Glomerular endothelial cell (primary cell): Measurements from ENCODE around the gene TACR2. TPM values are rescaled to one million over a fixed set of nuclear protein-coding genes. Genes with fewer than 3 reads are reported as not detected.
"Not testable (repeated sequence)": the region's sequence is repeated elsewhere in the genome, so short reads cannot be mapped to it uniquely, and the experiment has no call there.

ENCODE experiments used
- DNase-seq: peaks from one replicate; pipeline ENCODE4 v3.0.0-alpha.2; 2011; ENCODE audit warnings: low read depth, low spot score; ENCODE audit errors: extremely low read depth
- total RNA-seq: library from RNA; depleted of rRNA; stranded (reverse); fragments of >200 nt; gene quantifications from 2 replicates; pipeline ENCODE4 v1.2.3, GENCODE V29; 2015

TACR2 gene
- total RNA-seq, 1 donor from 2014 or later: 0.58 TPM

DNA sequence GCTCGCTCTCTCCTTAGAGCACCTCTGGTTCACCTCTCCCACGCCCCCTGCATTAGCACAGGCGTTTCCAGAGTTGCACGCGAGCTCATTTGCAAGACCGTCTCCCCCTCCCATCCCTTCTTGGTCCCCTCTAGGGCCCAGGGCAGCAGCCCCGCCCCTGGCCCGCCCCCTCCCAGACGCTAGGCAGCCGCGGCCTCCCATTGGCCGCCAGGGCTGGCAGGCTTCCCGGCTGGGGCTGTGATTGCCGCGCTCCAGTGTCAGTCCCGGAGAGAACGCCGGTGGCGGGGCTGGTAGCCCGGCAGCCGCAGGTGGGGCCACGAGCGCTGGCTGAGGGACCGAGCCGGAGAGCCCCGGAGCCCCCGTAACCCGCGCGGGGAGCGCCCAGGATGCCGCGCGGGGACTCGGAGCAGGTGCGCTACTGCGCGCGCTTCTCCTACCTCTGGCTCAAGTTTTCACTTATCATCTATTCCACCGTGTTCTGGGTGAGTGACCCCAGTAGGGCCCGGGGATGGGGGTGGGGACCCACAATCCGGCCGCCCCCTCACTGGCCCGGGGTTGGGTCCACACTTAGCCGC lies 34.6 kb upstream of the TACR2 start, which contains the start of gene TSPAN15:
Gene TSPAN15 (plus strand): TSS at position 257 of the 575 bp plus-strand sequence. CDS start 130 bp downstream, at position 387.
- no peak for DNase-seq

DNA sequence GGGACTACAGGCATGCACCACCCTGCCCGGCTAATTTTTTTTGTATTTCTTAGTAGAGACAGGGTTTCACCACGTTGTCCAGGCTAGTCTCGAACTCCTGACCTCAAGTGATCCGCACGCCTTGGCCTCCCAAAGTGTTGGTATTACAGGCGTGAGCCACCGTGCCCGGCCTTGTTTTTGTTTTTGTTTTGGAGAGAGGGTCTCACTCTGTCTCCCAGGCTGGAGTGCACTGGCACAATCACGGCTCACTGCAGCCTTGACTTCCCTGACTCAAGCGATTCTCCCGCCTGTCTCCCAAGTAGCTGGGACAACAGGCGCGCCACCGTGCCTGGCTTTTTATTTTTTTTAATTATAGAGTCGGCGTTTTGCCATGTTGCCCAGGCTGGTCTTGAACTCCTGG lies 33.7 kb upstream of the TACR2 start:
- not testable (repeated sequence) for DNase-seq

DNA sequence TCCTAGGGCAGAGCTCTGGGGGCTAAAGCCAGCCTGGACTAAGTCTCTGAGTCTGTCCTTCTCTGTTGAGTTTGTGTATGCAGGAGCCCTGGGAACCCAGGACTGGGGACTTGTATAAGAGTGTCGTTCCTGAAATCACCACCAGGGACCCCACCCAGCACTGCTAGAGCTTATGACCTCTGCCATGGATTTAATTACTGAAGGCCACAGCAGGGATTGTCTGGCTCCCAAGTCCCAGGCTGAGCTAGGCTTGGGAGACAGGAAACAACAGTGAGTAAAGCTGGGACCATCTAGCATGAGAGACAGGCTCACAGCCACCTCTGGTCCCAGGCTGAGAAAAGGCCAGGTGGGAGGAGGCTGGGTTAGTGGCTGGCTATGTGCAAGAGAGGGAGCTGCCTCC lies 33.1 kb upstream of the TACR2 start:
- peak; percentile 57 for DNase-seq

DNA sequence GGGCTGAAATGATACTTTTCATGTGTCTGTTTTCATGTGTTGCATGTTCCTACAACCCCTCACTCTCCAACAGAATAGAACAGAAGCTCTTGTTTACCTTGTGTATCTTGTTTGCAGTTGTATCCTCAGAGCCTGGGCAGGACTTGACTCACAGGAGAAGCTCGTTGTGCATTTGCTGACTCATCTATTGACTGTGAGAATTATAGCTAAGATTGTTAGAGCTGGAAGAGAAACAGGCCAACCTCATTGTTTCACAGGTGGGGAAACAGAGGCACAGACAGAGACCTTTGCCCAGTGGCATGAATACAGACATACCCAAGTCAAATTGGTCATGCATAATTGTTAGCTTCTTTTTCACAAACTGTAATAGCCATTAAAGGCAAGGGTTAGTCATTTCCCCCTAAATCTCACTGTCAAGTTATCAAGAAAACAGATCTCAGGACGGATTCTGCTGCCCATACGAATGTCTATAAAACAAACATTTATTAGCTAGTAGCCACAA lies 30.0 kb upstream of the TACR2 start:
- peak; percentile 85 for DNase-seq

DNA sequence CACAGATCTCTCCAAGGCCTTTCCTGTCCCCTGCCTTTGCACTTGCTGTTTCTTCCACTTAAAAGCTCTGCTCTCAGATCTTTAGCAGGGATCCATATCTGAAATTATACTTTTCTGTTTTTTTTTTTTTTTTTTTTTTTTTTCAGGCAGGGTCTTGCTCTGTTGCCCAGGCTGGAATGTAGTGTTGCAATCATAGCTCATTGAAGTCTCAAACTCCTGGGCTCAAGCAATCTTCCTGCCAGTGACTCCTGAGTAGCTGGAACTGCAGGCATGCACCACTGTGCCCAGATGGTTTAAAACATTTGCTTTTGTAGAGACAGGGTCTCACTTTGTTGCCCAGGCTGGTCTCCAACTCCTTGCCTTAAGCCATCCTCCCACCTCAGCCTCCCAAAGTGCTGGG lies 29.5 kb upstream of the TACR2 start:
- no peak for DNase-seq

DNA sequence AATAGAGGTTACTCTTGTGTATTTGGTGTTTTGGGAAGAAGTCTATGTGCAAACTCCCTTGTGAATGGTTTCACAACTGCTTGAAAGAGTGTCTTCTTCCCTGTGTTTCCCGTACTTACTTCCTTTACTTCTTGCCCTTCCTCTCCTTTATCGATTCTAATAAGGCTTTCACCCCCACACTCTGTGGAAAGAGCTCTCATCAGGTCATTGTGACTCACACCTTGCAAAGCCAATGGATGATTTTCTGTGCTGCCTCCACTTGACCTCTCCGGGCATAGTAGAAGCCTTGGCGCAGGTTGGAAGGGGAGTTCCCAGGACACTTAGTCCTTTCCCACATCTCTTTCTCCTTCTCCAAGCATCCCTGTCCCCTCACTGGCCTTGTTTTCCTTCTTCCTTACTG lies 28.3 kb upstream of the TACR2 start:
- no peak for DNase-seq

DNA sequence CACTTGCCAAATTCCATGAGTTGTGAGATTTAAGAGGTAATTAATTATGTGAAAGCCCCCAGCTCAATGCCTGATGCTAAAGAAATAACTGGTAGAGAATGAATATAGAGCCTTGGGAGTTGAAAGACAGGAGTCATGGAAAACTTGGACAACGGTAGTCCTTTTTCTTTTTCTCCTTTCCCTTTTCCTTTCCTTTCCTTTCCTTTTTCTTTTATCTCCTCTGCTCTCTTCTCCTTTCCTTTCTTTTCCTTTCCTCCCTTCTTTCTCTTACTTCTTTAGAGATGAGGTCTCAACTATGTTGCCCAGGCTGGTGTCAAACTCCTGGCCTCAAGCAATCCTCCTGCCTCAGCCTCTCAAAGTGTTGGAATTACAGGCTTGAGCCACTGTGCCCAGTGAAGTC lies 26.6 kb upstream of the TACR2 start:
- DNase-seq: no peak

DNA sequence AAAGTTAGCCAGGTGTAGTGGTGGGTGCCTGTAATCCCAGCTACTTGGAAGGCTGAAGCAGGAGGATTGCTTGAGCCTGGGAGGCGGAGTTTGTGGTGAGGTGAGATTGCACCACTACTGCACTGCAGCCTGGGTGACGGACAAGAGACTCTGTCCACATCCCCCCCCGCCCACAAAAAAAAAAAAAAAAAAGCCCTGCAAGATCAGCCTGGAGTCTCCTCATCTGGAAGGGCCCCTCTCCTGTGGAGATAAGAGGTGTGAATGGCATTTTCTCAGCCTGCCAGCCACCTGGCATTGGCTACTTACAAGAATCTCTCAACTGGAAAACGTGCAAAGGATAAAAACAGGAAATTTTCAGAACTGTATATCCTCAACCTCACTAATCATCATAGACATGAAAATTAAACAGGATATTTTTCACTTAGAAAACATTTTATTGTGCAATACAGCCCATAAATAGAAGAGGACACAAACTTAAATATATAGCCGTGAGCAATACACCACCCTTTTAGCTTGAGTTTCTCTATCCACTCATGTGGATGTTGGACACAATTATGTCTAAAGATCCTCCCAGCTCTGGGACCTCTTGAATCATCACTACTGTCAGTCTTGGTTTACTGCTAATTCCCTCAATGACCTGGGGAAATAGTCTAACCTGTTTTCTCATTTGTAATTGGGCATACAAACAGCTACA lies 23.2 kb upstream of the TACR2 start:
- no peak for DNase-seq

DNA sequence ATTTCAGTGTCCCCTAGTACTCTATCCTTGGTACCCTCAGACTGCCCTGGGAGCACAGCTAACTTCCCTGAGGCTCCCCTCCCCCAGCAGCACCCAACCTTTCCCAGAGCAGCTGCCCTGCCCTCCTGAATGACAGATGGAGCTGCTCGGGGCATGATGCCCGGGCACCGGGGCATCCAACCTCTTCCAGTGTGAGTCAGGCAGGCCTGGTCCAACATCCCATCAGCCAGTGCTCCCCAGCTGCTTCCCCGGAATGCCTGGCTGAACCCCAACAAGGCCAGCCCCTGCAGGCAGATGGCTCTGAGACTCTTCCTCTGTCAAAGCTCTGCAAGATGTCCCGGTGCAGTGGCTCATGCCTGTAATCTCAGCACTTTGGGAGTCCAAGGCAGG lies 22.6 kb upstream of the TACR2 start:
- no peak for DNase-seq

DNA sequence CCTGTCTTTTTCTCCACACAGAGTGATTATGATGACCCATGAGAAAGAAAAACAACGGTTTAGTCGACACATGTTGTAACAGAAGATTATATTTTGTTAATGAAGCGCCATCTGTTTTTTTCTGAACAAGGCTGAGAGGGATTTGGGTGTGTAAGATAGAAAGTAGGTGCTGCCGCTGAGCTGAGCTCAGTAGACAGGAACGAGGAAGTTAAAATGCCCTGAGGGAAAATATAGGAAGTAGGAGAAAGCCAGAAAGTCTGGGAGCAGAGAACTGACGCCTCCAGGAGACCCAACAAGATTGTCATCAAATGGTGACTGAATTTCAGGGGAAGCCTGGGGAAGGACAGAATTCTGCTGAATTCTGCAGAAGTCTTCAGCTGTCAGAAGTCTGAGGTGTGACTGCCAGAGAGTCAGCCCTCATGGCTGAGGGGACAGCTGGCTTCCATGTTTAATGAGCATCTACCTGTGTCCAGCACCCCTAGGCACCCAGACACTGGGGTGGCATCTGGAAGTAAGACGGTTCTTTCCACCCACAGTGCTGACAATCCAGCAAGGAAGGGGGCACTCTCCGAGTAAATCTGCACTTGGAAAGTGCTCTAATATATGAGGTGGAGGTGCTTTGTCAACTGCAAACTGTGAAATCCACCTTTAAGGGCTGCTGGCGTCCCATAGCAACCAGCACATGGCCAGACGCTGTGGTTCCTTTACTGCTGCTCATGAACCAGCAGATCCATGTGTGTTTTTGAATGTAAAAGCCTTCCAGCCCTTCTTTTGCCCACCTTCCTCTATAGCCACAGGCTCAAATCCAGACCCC lies 22.0 kb upstream of the TACR2 start:
- DNase-seq: no peak

DNA sequence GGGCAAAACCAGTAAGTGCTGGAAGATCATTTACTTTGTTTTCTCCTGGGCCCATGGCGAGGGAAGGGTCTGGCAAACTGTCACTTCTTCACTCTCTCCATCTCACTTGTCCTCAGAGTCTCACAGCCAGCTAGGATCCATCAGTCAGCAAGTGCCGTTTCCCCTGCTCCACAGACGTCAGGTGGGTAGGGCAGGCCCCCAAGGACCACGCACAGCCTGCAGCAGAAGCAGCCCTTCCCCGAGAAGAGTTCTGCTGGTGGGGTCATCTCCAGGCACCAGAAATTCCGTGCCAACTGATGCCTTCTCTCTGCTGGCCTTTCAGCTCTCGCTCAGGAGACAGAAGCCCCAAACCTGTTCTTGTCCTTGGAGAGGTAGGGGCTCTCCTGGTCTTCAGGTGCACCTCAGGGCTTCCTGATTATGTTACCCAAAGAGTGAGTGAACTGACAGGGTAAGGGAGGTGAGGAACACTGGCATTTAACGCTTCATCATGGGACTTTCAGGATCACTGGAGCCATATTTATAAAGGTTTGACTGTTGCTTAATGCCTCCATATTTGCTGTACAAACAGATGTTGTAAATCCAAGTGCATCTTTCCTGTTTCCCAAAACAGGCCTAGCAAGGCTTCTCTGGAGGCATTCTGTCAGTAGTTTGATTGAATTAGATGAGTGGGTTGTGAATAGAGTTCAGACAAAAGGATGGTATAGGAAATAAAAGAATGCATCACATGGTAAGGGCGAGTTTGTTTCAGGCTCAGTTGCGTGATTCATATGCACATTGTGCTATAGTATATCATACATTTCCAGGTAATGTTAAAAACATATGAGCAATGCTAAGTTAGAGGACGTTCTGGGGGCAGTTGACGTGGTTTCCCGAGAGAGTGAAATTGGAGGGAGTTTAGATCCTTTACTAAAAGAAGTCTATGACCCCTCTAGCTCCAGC lies 20.9 kb upstream of the TACR2 start:
- DNase-seq: no peak

DNA sequence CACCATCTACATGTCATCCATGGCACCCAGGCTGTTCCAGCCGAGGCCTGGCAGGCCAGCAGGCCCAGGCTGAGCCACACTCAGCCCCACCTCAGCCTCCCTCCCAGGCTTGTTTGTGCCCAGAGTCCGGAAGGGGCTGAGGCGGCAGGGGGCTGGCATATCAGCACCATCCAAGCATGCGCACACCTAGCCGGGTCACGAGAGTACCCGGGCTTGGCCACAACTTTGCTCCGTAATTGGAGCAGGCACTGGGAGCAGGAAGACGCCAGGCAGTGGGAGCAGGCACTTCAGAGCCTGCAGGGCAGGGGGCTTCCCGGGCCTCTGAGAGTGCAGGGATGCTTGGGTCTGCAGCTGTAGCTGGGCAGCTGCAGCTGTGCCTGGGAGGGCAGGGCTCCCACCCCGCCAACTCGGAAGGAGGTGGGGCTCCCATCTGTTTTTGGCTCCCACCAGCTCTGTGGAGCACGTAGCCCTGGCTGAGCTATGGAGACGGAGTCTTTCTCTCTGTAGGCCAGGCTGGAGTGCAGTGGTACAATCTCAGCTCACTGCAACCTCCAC lies 19.3 kb upstream of the TACR2 start:
- DNase-seq: no peak

DNA sequence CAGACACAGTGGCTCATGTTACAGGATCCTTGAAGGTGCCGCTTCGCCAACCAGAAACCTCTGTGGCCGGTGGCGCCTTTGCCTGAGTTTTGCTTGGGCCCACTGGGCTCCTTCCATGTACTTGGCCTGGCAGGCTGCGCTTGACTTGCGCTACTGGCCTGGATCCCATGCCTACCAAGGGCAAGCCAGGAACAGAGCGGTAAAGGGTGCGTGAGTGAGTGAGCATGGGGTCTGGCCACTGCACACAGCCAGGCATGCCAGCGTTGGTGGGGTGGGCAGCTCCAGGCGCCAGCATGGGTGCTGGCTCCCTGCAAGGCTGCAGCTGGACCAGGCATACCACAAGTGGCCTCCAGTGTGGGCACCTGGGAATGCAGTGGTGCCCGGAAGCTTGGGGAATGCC lies 18.2 kb upstream of the TACR2 start:
- no peak for DNase-seq

DNA sequence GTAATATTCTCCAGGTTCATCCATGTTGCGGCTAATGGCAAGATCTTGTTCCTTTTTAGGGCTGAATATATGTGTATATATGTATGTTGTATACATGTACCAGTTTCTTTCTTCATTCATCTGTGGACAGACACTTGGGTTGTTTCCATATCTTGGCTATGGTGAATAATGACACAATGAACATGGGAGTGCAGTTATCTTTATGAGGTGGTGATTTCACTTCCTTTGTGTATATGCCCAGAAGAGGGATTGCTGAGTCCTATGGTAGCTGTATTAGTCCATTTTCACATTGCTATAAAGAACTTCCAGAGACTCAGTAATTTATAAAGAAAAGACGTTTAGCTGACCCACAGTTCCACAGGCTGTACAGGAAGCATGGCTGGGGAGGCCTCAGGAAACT lies 17.5 kb upstream of the TACR2 start:
- DNase-seq: no peak

DNA sequence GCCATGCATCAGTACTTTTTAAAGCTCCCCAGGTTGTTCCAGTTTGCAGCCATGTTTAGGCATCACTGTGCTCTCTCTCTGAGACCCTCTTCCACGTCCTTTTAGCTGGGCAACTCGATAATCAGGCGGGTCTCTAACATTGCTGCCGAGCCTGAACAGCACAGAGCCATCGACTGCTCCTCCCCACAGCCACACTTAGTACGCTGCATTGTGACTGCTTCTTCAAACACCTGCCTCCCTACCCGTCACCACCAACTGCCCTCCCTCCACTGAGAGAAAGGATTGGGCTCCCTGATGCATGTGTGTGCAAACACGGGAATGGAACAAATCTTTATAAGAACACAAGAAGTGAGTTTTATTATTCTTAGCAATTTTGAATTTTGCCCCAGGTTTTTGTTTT lies 11.4 kb upstream of the TACR2 start:
- DNase-seq: no peak

DNA sequence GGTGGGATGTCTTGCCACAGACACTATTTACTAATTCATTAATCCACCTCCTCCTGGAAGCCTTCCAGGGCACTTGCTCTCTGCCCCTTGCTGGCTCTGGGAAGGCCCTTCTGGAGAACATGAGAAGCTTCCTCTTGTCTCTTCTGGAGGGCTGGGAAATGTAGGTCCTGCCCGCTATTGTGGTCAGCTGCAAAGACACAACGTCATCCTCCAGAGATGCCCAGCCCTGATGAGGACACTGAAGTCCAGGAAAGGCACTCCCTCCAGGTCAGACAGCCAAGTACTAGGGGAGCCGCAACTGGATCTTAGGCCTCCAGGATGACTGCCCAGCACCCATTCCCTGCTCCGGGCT lies 9.6 kb upstream of the TACR2 start:
- no peak for DNase-seq

DNA sequence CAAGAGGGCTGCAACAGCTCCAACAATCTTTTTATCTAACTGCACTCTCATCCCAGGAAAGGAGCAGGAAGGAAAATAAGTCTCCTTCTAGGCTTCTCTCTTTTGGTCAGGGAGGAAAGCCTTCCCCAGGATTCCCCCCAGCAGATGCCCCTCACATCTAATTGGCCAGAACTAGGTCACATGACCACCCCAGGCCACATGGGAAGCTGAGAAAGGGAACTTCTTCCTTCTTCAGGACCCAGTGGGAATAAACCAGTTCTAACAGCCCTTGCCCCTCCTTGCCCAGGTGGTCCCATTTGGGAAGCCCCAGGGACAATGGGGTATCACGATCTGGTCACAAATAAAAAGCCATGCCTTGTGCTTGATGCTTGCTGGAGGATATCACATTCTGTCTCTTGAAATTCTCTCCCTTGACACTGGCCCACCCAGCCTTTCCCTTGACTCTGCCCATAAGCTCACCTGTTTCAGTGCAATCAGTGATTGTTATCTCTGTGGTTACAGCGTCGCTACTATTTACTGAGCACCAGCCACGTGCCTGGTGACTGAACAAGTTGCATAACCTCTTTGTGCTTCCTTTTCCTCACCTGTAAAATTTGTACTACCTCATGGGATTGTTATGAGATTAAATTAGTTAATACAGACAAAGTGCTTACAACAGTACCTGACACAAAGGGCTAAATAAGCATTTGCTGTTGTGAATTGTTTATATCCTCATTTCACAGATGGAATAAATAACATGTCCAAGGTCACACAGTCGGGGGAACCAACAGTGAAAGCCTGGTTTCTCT lies 9.0 kb upstream of the TACR2 start:
- DNase-seq: no peak

DNA sequence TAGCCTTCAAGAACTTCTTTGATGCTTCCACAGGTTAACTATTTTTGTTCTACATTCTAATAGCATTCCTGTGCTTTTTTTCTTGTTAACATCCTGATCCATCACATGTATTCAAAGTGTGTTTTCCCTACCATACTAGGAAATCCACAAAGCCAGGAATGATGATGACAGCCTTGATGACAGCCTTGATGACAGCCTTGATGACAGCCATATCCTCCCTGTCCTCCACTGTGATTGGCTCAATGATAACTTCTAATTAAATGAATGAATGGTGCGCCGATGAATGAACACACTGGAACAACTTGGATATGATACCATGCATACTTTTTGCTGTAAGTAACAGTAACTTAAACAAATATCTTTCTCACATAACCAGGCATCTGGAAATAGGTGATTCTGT lies 8.3 kb upstream of the TACR2 start:
- no peak for DNase-seq

DNA sequence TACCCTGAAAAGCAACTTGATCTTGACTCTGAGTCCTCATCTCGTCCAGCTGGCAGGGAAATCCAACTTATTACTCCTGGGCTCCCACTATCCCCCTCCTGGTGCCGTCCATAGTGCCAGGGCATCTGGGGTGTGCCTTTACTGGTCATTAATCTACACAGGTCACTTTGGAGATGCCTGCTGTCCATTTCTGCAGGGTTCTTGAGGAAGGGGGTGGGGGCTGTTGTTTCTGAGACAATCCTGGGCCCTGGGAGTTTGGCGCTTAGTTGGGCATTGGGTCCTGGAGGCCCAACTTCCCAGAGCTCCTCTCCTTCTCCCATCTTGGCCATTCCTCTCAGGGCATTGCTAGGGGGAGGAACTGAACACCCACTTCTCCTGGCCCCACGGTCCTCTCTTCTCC lies 6.0 kb upstream of the TACR2 start:
- DNase-seq: no peak
